Hepatocyte (in vitro differentiated cells): ENCODE results near the gene TOX4.

Experiments used
- CTCF ChIP-seq: fragments of 200-600 bp; sonication (generic); IDR thresholded peaks from 2 replicates; pipeline ENCODE4 v1.5.1; 2016; ENCODE audit warnings: antibody characterized with exemption, mild to moderate bottlenecking; ENCODE audit not compliant: poor library complexity
- EZH2 ChIP-seq: fragments of 200-600 bp; sonication (generic); IDR thresholded peaks from 2 replicates; pipeline ENCODE4 v1.6.1; 2016; ENCODE audit warnings: antibody characterized with exemption, mild to moderate bottlenecking, borderline replicate concordance
- EZH2phosphoT487 ChIP-seq: fragments of 200-600 bp; sonication (generic); IDR thresholded peaks from one replicate; pipeline ENCODE4 v1.6.1; 2018; ENCODE audit warnings: antibody characterized with exemption, mild to moderate bottlenecking, low read depth, moderate library complexity; ENCODE audit not compliant: unreplicated experiment, severe bottlenecking

GRCh38 chr14:21440859-21441258 is 36.1 kb upstream of the TOX4 start:
- TF ChIP-seq EZH2phosphoT487 (no peak), CTCF (no peak), EZH2 (no peak)
